GM12865 (cell line): ENCODE data around the gene DGKA.
"Not testable (repeated sequence)": the region's sequence is repeated elsewhere in the genome, so short reads cannot be mapped to it uniquely, and the experiment has no call there.

Experiments used
- DNase-seq: peaks from one replicate; pipeline ENCODE4 v3.0.0; 2010; ENCODE audit warnings: low read depth
- H3K4me3 ChIP-seq: 2 replicates; pipeline ENCODE4 v1.5.1; 2011; ENCODE audit warnings: mild to moderate bottlenecking, low read depth, low read length, control low read depth
- CTCF ChIP-seq: IDR thresholded peaks from 2 replicates; pipeline ENCODE4 v1.5.1; 2011; ENCODE audit warnings: low read length, control low read depth, low read depth, inconsistent platforms; ENCODE audit not compliant: insufficient read depth; ENCODE audit errors: missing control alignments

Gene DGKA

GRCh38 chr12:55985341-55985740 is 54.4 kb downstream of the DGKA start:
- TF ChIP-seq CTCF = no peak
- H3K4me3 ChIP-seq = no peak overlapping the region
- DNase-seq = no peak

GRCh38 chr12:55985976-55986375 is 55.0 kb downstream of the DGKA start:
- DNase-seq, H3K4me3 ChIP-seq: not testable (repeated sequence)

DNA sequence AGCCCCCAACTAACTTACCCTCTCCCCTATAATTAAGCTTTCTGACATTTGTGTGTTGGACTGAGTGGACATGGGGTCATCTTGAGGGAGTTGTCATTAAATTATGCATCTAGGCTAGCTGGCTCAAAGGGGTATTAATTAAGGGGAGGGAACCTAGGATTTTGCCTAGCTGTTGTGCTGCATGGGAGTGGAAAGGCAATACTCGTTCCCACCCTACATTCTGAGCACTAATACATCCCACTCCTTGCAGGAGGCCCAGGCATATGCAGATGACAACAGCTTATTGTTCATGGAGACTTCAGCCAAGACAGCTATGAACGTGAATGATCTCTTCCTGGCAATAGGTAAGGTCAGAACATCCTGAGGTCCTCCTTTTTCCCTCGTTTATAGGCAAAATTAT is 60.1 kb downstream of the DGKA start:
- no peak for DNase-seq
- no peak overlapping the region for H3K4me3 ChIP-seq
- no peak for TF ChIP-seq CTCF

DNA sequence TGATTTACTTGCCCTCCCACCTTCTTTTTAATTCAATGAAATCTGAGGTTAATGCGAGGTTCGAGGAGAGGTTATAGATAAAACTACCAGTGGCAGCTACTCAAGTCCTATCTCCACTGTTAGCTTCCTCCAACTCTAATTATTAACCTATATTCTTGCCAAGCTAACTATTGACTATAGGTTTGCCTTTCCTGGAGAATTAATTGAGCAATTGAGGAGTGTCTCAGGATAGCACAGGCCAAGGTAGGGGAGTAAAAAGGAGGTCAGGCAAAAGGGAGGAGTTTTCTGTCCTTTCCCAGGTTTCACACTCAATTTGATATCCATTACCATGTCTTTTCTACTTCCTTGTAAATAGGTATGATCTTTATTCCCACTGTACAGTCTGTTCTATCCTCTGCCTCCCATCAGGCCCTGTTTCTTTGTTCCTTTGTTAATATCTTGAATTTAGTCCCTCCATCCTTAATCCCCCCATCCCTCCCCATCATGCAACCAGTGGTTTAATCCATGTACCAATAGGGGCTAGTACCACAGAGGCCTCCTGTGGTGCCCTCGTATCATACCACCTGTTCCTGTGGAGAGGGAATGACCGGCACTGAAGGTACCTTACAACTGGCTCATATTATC is 62.4 kb downstream of the DGKA start:
- DNase-seq = no peak
- TF ChIP-seq CTCF = no peak
- no peak overlapping the region for H3K4me3 ChIP-seq

- no peak for DNase-seq
- H3K4me3 ChIP-seq = no peak overlapping the region
- no peak for TF ChIP-seq CTCF
Measured at GRCh38 chr12:55995366-55995765, 64.4 kb downstream of the DGKA start.

GRCh38 chr12:55996201-55996714 is 65.3 kb downstream of the DGKA start:
- TF ChIP-seq CTCF = peak; percentile 81
- DNase-seq = peak; percentile 77
- peak overlapping the region; percentile 86 for H3K4me3 ChIP-seq

- TF ChIP-seq CTCF = no peak
- DNase-seq = peak; percentile 97
- peak within 1 kb of the TSS; percentile 86 for H3K4me3 ChIP-seq
Measured at GRCh38 chr12:55996715-55997534, 66.0 kb downstream of the DGKA start, which contains the start of gene SUOX. Gene SUOX (plus strand): TSS chr12:55997276. CDS start chr12:56002222, 4,946 bp downstream.
